Fibroblast of the aortic adventitia (primary cell): Measurements from ENCODE around the gene TRAF1. TPM values are rescaled to one million over a fixed set of nuclear protein-coding genes. Genes with fewer than 3 reads are reported as not detected.

Experiments used
- DNase-seq: peaks from one replicate; pipeline ENCODE4 v3.0.0-alpha.2; 2010; ENCODE audit warnings: low read depth
- H3K4me3 ChIP-seq: 2 replicates; pipeline ENCODE4 v1.5.1; 2011; ENCODE audit warnings: low read depth, mild to moderate bottlenecking, control low read depth, low read length, moderate library complexity
- total RNA-seq: library from RNA; depleted of rRNA; stranded (reverse); fragments of >200 nt; gene quantifications from 2 replicates; pipeline ENCODE4 v1.2.3, GENCODE V29; 2012; ENCODE audit warnings: low replicate concordance
- TF ChIP-seq, protein P1 (sequence below): IDR thresholded peaks from 2 replicates; pipeline ENCODE4 v1.5.1; 2011; ENCODE audit warnings: mild to moderate bottlenecking, low read length, control low read depth, inconsistent platforms; ENCODE audit not compliant: insufficient read depth

TRAF1 gene
- total RNA-seq, 1 donor, result 8.5 TPM

DNA sequence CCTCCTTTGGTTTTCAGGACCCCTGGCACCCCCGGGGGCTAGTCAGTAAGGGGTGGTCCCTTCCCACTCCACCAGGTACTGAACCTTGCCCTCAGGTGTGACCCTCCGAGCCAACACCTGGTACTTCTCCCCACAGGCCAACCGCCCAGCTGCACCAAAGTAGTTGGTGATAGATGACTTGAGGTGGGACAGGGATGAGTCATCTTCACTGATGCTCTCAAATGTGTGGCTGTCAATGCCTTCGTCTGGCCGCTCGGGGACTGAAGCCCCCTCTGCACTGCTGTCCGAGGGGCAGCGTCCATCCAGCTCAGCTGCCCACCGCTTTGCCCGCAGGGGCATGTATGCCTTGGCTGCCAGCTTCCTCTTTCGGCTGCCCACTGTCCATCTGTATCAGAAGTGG lies 68.7 kb downstream of the TRAF1 start:
- DNase-seq, result no peak
- TF ChIP-seq, protein P1, sequence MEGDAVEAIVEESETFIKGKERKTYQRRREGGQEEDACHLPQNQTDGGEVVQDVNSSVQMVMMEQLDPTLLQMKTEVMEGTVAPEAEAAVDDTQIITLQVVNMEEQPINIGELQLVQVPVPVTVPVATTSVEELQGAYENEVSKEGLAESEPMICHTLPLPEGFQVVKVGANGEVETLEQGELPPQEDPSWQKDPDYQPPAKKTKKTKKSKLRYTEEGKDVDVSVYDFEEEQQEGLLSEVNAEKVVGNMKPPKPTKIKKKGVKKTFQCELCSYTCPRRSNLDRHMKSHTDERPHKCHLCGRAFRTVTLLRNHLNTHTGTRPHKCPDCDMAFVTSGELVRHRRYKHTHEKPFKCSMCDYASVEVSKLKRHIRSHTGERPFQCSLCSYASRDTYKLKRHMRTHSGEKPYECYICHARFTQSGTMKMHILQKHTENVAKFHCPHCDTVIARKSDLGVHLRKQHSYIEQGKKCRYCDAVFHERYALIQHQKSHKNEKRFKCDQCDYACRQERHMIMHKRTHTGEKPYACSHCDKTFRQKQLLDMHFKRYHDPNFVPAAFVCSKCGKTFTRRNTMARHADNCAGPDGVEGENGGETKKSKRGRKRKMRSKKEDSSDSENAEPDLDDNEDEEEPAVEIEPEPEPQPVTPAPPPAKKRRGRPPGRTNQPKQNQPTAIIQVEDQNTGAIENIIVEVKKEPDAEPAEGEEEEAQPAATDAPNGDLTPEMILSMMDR, result no peak
- H3K4me3 ChIP-seq, result no peak overlapping the region

DNA sequence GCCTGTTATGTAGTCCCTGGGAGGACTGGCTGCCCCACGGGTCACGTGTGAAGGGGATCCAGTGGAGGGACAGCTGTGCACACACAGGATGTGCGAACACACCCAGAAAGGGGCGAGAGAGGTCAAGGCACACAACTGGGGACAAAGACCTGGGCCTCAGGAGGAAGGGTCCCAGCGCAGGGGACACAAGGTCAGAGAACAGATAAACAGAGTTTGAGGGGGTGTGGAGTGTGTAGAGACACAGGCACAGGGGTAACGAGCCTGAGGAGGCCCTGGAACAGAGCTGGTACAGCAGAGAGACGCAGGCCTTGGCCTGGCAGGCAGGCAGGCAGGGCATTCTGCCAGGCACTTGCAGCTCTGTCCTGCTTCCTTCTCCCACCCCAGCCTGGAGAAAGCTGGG lies 69.1 kb downstream of the TRAF1 start:
- H3K4me3 ChIP-seq, result no peak overlapping the region
- TF ChIP-seq, protein P1, result no peak
- DNase-seq, result no peak

DNA sequence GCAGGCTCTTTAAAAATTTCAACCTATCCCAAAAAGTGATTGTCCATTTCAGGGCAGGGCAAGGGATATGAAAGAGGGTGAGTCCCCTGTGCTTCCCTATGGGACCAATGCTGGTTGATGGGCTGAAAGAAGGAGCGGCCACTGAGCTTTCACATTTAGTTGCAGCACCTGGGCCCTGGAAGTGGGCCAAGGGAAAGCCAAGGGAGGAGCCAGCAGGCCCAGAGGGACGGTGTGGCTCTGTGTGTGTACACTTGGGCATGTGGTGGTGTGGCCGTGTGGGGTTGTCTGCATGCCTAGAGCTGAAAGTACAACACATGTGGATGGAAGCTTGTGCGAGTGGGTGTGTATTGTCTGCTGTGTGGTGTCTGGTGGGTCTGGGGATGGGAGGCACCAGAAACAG lies 69.9 kb downstream of the TRAF1 start:
- no peak for DNase-seq
- TF ChIP-seq, protein P1, result no peak
- H3K4me3 ChIP-seq, result no peak overlapping the region

DNA sequence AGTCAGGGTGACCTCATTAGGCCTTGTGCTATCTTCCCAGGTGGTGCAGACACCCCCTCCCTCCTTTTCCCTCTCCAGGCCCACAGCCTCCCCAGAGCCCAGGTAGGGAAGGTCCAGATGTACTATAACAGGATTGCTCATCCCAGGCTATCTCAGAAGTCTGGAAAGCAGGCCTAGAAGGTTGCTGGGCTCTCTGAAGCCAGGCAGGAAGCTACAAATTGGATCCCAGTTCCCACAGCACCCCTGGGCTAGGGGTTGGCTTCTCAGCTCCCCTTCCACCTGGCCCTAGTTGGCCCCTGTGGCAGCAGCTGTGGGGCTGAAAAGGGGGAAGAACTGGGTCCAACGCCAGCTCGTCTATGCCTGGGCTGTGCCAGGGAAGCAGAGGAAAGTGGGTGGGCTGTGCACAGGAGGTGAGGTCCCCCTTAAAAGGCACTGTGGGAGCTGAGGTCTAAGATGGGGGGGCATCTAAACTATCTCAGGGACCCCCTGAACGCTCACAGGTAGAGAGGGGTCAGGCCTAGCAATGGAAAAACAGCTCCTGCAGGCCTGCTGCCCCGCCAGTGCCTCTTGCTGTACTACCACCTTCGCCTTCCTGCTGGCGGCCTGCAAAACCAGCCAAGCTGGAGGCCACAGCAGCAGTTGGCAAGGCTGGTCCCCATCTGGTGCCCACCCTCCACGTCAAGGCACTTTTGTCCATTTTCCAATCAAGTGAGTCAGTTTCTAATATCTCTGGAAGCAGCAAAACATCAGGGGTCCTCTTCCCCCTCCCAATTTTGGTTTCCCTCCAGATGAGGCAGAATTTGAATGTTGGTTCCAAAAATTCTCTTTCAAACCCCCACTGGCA lies 70.5 kb downstream of the TRAF1 start:
- TF ChIP-seq, protein P1, result no peak
- DNase-seq, result no peak
- H3K4me3 ChIP-seq, result no peak overlapping the region

DNA sequence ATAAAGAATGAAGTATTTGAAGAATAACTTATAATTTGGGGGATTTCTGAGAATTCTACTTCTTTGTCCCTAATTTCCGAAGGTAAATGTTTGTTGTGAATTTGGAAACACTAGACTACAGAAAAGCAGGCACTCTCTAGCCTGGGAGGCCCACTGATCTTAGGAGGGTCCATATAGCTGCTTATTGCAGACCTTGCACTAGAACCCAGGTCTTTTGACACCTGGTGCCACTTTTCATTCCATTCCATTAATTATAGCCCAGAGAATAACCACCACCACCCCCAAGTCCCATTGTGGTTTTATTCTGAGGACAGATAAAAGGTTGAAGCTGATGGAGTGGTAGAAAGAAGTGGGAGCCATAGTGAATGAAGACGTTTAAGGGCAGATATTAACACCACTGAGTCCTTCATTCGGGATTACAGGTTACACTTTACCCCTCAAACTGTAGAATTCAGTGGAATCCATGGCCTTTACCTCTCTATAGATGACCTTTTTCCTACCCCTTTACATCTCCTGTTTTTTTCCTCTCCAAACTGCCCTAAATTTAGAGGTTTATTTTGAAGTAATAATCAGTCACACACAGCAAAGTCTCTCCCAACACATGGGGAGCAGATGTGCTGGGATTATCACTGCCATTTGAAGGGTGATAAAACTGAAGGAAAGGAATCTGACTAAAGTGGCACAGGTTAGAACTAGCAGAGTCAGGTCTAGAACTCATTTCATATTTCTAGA lies 71.8 kb downstream of the TRAF1 start:
- H3K4me3 ChIP-seq, result no peak overlapping the region
- TF ChIP-seq, protein P1, result no peak
- DNase-seq, result no peak

DNA sequence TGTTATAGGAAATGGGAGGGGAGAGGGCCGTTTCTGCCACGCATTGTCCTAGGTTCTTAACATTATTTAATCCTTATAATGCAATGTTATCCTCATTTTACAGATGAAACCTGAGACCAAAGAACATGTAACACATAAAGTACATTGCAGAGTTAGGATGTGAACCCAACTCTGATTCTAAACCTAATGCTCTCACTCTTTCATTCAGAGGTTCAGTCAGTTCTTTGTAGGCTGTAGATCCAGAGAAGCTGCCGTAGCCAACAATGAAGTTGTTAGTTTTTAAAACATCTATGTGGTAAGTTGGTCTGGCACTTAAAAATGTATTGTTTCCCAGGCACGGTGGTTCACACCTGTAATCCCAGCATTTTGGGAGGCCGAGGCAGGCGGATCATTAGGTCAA lies 73.4 kb downstream of the TRAF1 start:
- DNase-seq, result no peak
- TF ChIP-seq, protein P1, result no peak
- H3K4me3 ChIP-seq, result no peak overlapping the region

Other genes starting within 250 kb of the TRAF1 start
- gene MEGF9, start 212.3 kb downstream of the TRAF1 start, total RNA-seq, result 10.7 and 14.1 TPM in 2 replicates
- 36.8 and 51.4 TPM in 2 replicates for gene FBXW2, start 133.4 kb downstream of the TRAF1 start, total RNA-seq
- 16.6 and 49.4 TPM in 2 replicates for gene PSMD5, start 83.9 kb downstream of the TRAF1 start, total RNA-seq
- gene PHF19, start 49.6 kb downstream of the TRAF1 start, total RNA-seq, result 10.2 and 55.7 TPM in 2 replicates
- gene C5, start 123.5 kb upstream of the TRAF1 start, total RNA-seq, result 2.9 and 13.8 TPM in 2 replicates
- gene CNTRL, start 148.2 kb upstream of the TRAF1 start, total RNA-seq, result 11.2 and 15.2 TPM in 2 replicates